Mononuclear cell (primary cell): ENCODE data around the gene NOTUM. TPM values are rescaled to one million over a fixed set of nuclear protein-coding genes. Genes with fewer than 3 reads are reported as not detected.

Experiments used
- H3K27me3 ChIP-seq: 2 replicates; pipeline ENCODE4 v1.6.0; 2011; ENCODE audit warnings: low read length, control low read depth; ENCODE audit not compliant: insufficient read depth
- H3K4me1 ChIP-seq: 2 replicates; pipeline ENCODE4 v1.5.1; 2011; ENCODE audit warnings: mild to moderate bottlenecking, low read length, control low read depth; ENCODE audit not compliant: insufficient read depth
- H3K4me3 ChIP-seq: 2 replicates; pipeline ENCODE4 v1.5.1; 2011; ENCODE audit warnings: mild to moderate bottlenecking, low read length, moderate library complexity
- H3K9me3 ChIP-seq: 2 replicates; pipeline ENCODE4 v1.5.1; 2011; ENCODE audit warnings: low read depth, mild to moderate bottlenecking, control low read depth, low read length
- total RNA-seq: library from RNA; depleted of rRNA; stranded (reverse); fragments of >200 nt; gene quantifications from one replicate; pipeline ENCODE4 v1.2.3, GENCODE V29; 2012

The NOTUM gene
- not detected for total RNA-seq

DNA sequence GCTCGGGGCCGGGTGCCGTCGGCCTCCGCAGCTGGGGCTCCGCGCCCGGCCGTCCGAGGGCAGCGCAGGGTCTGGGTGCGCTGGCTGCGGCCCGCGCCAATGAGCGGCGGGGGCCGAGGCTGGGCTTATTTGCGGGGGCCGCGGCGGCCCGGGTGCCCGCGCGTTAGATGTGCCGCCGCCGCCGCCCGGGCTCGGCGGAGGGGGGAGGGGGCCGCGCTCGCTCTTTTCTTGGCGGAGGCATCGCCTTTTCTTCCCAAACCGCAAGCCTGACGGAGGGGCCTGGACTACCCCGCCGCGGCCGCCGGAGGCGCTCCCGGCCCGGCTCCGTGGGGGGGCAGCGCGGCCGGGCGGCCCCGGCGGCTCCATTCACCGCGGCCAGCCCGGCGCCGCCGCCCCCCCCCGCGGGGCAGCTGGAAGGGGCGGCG lies at the start of gene NOTUM:
TSS of gene NOTUM (minus strand) at position 101 of the 425 bp plus-strand sequence. CDS start 278 bp downstream, outside the sequence.
- Histone ChIP-seq H3K9me3 (no peaks in the 10 kb centered on the region), H3K4me3 (no peak within 1 kb of the TSS), H3K27me3 (peaks cover 31% of the 10 kb centered on the region), H3K4me1 (peaks cover 21% of the 10 kb centered on the region)

DNA sequence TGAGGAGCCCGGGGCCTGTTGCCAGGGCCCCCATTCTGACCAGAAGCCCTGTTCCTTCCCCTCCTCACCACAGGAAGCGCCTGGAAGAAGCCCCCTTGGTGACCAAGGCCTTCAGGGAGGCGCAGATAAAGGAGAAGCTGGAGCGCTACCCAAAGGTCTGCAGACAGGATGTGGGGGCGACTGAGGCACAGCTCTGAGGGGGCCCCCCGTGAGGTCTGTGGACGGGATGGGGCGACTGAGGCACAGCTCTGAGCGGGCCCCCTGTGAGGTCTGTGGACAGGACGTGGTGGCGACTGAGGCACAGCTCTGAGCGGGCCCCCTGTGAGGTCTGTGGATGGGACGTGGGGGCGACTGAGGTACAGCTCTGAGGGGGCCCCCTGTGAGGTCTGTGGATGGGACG lies 48.4 kb upstream of the NOTUM start:
- Histone ChIP-seq H3K4me1 (no peaks in the 10 kb centered on the region), H3K27me3 (no peaks in the 10 kb centered on the region), H3K9me3 (no peaks in the 10 kb centered on the region), H3K4me3 (no peak overlapping the region)

DNA sequence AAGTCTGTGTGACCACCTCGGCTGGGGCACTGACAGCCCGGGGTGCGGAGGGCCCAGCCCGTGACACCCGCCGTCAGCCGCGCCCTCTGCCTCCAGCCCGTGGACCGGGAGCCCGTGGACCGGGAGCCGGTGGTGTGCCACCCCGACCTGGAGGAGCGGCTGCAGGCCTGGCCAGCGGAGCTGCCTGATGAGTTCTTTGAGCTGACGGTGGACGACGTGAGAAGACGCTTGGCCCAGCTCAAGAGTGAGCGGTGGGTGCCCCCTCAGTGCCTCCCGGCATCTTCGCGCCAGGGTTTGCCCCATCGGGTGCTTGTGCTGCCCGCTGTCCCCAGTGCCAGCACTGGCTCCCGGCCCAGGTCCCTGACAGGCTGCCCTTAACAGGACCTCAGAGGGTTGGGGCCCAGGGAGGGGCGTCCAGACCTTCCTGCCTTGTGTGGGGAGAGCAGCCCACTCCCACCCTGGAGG lies 48.0 kb upstream of the NOTUM start:
- no peaks in the 10 kb centered on the region for H3K4me1 ChIP-seq
- H3K27me3 ChIP-seq: no peaks in the 10 kb centered on the region
- no peak overlapping the region for H3K4me3 ChIP-seq
- H3K9me3 ChIP-seq: no peaks in the 10 kb centered on the region

- Histone ChIP-seq H3K9me3 (no peaks in the 10 kb centered on the region), H3K27me3 (no peaks in the 10 kb centered on the region), H3K4me1 (no peaks in the 10 kb centered on the region), H3K4me3 (no peak overlapping the region)
Measured at GRCh38 chr17:82008258-82008940, 47.4 kb upstream of the NOTUM start.

DNA sequence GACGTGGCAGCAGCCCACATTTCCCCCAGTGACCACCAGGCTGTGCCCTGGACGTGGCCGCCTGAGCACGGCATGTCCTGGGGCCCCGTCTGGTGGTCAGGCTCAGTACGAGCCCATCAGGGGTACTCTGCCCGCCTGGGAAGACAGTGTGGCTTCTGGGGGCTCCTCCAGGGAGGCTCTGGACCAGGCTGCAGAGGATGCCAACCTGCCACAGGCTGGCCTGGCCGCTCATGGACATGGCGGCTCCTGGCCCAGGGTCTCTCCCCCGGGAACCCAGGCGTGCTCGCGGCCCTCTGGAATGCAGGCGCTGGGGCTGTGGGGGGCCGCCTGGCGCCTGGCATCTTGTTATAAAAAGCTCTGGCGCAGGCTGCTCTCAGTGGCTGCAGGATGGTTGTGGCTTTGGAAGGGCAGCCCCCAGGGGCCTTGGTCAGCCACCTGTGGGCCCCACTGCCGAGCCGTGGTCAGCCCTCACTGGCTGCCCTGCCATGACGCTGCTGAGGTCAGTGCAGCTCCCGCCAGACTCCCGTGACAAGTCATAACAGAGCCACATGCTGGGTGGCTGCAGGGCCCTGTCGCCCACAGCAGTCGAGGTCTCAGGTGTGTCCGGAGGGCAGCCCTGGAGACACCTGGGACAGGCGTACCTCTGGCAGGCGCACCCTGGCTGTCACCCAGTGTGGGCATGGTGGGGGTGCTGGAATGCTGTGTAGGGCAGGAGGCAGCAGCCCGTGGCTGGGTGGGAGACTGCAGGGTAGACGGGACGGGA lies 46.7 kb upstream of the NOTUM start:
- no peak overlapping the region for H3K4me3 ChIP-seq
- H3K4me1 ChIP-seq: no peaks in the 10 kb centered on the region
- no peaks in the 10 kb centered on the region for H3K9me3 ChIP-seq
- no peaks in the 10 kb centered on the region for H3K27me3 ChIP-seq

- no peaks in the 10 kb centered on the region for H3K9me3 ChIP-seq
- H3K27me3 ChIP-seq: no peaks in the 10 kb centered on the region
- H3K4me3 ChIP-seq: no peak overlapping the region
- H3K4me1 ChIP-seq: no peaks in the 10 kb centered on the region
Measured at GRCh38 chr17:82007228-82007494, 46.2 kb upstream of the NOTUM start.

DNA sequence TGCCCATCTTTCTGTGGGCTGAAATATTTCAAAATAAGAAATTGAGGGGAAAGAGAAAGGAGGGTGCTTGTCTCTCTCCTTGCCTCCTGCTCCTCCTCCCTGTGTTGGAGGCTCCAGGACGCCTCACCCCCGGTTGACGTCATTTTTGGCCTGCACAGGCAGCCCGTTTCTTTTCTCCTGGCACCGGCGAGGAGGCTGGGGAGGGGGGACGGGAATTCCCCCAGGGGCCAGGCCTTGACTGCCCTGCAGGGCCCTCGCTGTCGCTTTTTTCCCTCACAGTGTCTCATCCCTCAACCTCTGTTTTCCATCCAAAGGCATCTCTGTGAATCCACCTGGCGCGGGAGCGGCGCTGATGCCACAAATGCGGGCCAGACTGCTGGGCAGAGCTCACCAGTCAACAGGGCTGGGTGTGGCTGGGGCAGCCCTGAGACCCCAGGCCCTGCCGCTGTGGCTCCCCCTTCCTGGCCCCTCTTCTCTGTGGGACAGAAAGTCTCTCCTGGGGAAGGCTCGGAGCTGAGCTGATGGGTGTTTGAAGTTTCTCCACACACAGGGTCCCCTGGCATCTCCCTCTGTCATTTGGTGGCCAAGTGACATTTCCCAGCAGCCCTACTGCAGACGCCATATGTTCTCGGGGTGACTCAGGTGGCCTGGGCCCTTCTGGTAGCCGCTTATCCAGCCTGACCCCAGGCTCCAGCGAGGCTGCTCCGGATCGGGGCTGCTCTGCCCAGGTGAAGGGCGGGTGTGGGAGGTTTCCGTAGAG lies 45.7 kb upstream of the NOTUM start:
- H3K27me3 ChIP-seq: no peaks in the 10 kb centered on the region

GRCh38 chr17:82005701-82006348 lies 44.8 kb upstream of the NOTUM start:
- no peaks in the 10 kb centered on the region for H3K27me3 ChIP-seq
- no peak overlapping the region for H3K4me3 ChIP-seq
- no peaks in the 10 kb centered on the region for H3K4me1 ChIP-seq
- H3K9me3 ChIP-seq: no peaks in the 10 kb centered on the region

More for the DNA sequence above, 45.7 kb upstream of the NOTUM start:
- Histone ChIP-seq H3K4me1 (no peaks in the 10 kb centered on the region), H3K9me3 (no peaks in the 10 kb centered on the region), H3K4me3 (no peak overlapping the region)

DNA sequence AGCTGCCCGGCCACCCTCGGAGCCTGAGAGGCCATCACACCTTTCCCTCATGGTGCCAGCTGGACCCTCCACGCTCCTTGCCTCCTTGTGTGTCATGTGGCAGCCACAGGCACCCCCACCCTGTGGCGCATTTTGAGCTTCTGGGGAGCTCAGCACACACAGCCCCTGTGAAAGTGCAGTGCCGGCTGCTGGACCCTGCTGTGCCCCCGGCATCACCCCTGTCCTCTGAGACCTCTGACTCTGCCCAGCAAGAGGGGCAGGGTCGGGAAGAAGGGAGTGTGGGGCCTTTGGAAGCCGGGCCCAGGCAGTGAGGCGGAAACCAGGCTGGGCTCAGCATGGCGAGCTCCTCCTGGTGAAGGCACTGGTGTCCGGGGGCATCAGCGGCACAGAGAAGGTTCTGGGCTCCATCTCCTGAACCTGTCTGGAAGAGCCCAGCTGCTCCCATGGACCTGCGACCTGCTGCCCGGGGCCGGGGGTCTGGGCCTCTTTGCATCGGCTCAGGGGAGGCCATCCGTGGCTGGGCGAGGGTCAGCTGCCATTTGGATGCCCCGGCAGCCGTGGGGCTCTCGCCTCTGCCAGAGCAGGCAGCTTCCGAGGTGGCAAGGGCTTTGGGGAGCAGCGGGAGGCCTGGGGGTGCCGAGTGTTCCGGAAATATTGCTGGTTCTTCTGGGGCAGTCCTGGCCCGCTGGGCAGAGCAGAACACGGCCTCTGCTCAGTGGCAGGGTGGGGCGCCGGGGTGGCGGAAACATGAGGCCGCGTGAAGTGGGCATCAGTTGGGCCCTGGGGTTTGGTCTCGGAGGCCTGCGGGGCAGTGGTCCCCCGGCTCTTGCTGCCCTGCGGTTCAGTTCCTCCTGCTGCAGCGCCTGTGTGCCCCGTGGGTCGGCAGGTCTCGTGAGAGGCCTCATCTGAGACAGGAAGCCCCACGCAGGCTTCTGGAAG lies 43.8 kb upstream of the NOTUM start:
- H3K4me1 ChIP-seq: no peaks in the 10 kb centered on the region
- no peaks in the 10 kb centered on the region for H3K9me3 ChIP-seq

DNA sequence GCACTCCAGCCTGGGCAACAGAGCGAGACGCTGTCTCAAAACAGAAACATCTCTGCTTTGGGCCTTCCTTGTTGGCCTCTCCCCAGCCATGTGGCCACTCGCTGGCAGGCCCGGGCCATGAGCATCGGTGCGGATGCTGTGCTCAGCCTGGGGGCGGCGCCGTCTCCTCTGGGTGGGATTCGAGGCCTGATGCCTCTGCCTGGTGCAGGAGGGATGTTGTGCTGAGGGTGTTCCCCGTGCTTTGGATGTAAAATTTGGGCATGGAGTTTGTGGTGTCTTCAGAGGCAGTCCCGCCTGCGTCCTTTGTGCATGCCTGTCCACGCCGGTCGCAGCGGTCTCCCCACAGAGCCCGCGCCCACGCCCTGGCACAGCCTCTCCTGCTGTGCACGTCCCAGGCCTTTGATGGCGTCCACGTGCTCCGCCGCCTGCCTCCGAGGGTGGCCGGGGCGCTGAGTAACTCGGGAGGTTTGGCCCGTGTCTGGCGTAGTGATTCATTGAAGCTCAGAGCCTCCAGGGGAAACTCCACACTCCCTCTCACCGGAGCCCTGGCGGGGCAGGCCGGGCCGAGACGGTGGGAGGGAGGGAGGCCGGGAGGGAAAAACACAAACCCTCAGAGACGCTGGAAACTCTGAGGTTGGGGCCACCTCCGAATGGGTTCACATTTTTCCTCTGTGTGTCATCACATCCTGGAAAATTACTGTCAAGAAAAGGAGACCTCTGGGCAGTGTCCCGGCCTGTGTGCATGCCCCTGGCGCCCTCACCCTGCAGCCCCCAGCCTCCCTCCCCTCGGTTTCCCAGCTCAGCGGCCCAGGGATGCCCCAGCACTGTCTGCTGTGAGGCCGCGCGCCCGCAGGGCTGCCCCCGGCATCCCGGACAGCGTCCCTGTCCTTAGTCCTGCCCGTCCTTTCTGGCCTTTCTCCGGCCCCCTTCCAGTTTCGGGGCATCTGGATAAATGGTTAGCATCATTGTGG lies 42.7 kb upstream of the NOTUM start:
- no peaks in the 10 kb centered on the region for H3K27me3 ChIP-seq

More for the DNA sequence above, 43.8 kb upstream of the NOTUM start:
- Histone ChIP-seq H3K4me3 (no peak overlapping the region), H3K27me3 (no peaks in the 10 kb centered on the region)

GRCh38 chr17:82001571-82002056 lies 40.6 kb upstream of the NOTUM start:
- Histone ChIP-seq H3K27me3 (no peaks in the 10 kb centered on the region), H3K4me3 (no peak overlapping the region), H3K4me1 (no peaks in the 10 kb centered on the region), H3K9me3 (no peaks in the 10 kb centered on the region)

More for the DNA sequence above, 42.7 kb upstream of the NOTUM start:
- Histone ChIP-seq H3K4me3 (no peak overlapping the region), H3K4me1 (no peaks in the 10 kb centered on the region), H3K9me3 (no peaks in the 10 kb centered on the region)

DNA sequence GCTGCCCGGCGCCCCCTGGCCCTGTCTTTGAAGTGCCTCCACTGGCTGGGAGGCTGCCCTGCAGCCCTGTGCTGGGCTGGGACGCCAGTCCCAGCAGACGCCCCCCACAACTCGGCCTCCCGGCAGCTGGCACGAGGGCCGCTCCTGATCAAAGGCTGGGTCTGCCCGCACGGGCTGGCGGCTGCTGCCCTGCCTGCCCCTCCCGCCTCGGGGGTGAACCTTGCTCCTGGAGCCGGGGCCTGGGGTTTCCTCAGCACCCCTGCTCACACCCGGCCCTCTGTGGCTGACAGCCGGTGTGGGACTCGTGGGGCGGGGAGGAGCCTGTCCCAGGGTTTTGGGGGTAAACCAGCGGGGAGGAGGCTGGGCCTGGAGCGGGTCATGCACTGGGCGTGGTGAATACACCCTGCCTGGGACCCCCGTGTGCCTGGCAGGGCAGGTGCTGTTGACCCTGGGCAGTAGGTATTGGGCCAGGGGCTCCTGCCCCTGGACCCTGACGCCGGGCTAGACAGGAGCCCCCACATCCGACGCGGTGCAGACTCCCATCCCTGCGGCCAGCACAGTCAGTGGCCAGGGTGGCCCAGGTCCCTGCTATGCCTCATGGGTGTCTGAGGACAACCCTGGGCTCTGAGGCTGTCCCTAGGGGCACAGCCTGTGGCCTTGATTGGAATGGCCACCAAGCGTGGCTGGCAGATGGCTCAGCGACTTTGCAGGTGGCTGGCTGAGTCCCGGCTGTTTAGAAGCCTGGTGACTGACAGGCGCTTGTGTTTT lies 40.0 kb upstream of the NOTUM start:
- Histone ChIP-seq H3K4me3 (no peak overlapping the region), H3K9me3 (no peaks in the 10 kb centered on the region), H3K27me3 (no peaks in the 10 kb centered on the region), H3K4me1 (no peaks in the 10 kb centered on the region)
